GM12878 (cell line): ENCODE results near the gene MRPL33. TPM values are rescaled to one million over a fixed set of nuclear protein-coding genes. Genes with fewer than 3 reads are reported as not detected.

Source experiments
- ATAC-seq: fragments of 200-7000 bp; cut with Tn5 transposase; 3 replicates; pipeline ENCODE4 v1.9.1; 2020; ENCODE audit warnings: mild to moderate bottlenecking, moderate library complexity
- BruUV-seq: library from RNA; stranded (reverse); fragments of 400-500 nt; replicated peaks from 2 replicates; lab custom pipeline; 2021; lab: Mats Ljungman, UMichigan
- CTCF ChIA-PET: fragments of 300-600 bp; sonication (Branson Sonifier 250); formaldehyde crosslinking; extraction: SDS; loops from one replicate; lab custom pipeline; 2021; ENCODE audit warnings: inconsistent platforms; lab: Yijun Ruan, JAX
- POLR2A ChIA-PET: fragments of 350-600 bp; formaldehyde crosslinking; extraction: SDS; loops from one replicate; lab custom pipeline; 2021; ENCODE audit warnings: inconsistent platforms; lab: Charles Lee
- RAD21 ChIA-PET: fragments of 300-600 bp; sonication (Branson Sonifier 250); formaldehyde crosslinking; loops from one replicate; lab custom pipeline; 2023; ENCODE audit warnings: antibody characterized with exemption; ENCODE audit not compliant: unreplicated experiment; lab: Charles Lee
- SMC1A ChIA-PET: fragments of 300-600 bp; sonication (Branson Sonifier 250); formaldehyde crosslinking; loops from one replicate; lab custom pipeline; 2023; ENCODE audit not compliant: unreplicated experiment, uncharacterized antibody; lab: Charles Lee
- DNase-seq: peaks from one replicate; pipeline ENCODE4 v3.0.0-alpha.2; 2011; ENCODE audit warnings: low read depth, low spot score
- FAIRE-seq: peaks from 3 replicates; lab custom pipeline; 2011; peaks lifted over from hg19 to GRCh38; lab: Jason Lieb, UNC
- H2AFZ ChIP-seq: 2 replicates; pipeline ENCODE4 v1.6.0; 2011; ENCODE audit warnings: low read depth, low read length, control low read depth; ENCODE audit not compliant: control insufficient read depth
- H3K27ac ChIP-seq: 2 replicates; pipeline ENCODE4 v1.5.1; 2011; ENCODE audit warnings: control low read depth; ENCODE audit not compliant: control insufficient read depth, insufficient read depth
- H3K27me3 ChIP-seq, 2 experiments: replicated peaks in 1 of 2; 2 replicates each; pipeline versions ENCODE4 v1.6.0 to v1.6.1; 2011; ENCODE audit warnings: low read length in 1 of 2; ENCODE audit not compliant: control insufficient read depth in 2 of 2, insufficient read depth in 2 of 2
- H3K36me3 ChIP-seq, 2 experiments: 2 replicates each; pipeline ENCODE4 v1.5.1; 2011; ENCODE audit warnings: low read length in 1 of 2; ENCODE audit not compliant: control insufficient read depth in 2 of 2, insufficient read depth in 2 of 2
- H3K4me1 ChIP-seq: 2 replicates; pipeline ENCODE4 v1.6.1; 2011; ENCODE audit warnings: mild to moderate bottlenecking, low read length, moderate library complexity, mixed read lengths; ENCODE audit not compliant: control insufficient read depth, insufficient read depth
- H3K4me2 ChIP-seq: 2 replicates; pipeline ENCODE4 v1.6.0; 2011; ENCODE audit warnings: control low read depth; ENCODE audit not compliant: control insufficient read depth, insufficient read depth
- H3K4me3 ChIP-seq: fragments of 200-600 bp; sonication (generic); 2 replicates; pipeline ENCODE4 v1.5.1; 2016
- H3K79me2 ChIP-seq: 2 replicates; pipeline ENCODE4 v1.6.0; 2011; ENCODE audit warnings: low read length; ENCODE audit not compliant: control insufficient read depth, insufficient read depth
- H3K9ac ChIP-seq: 2 replicates; pipeline ENCODE4 v1.8.0; 2011; ENCODE audit warnings: low read length, control low read depth, mixed read lengths; ENCODE audit not compliant: control insufficient read depth, insufficient read depth
- H3K9me3 ChIP-seq: replicated peaks from 3 replicates; pipeline ENCODE4 v1.5.1; 2011; ENCODE audit warnings: mild to moderate bottlenecking, low read length; ENCODE audit not compliant: control insufficient read depth, insufficient read depth
- H4K20me1 ChIP-seq: 2 replicates; pipeline ENCODE4 v1.6.0; 2011; ENCODE audit not compliant: control insufficient read depth, insufficient read depth
- CUX1 ChIP-seq: IDR thresholded peaks from 2 replicates; pipeline ENCODE4 v1.6.1; 2012; ENCODE audit warnings: improper control_type of control experiment, low read depth, low read length; ENCODE audit not compliant: insufficient replicate concordance
- EP300 ChIP-seq, 2 experiments: fragments of 150-350 bp in 1 of 2; IDR thresholded peaks; 2 replicates each; pipeline ENCODE4 v1.6.1; 2011 to 2012; ENCODE audit warnings: low read depth in 2 of 2, low read length in 2 of 2, borderline replicate concordance in 1 of 2, improper control_type of control experiment in 1 of 2, inconsistent platforms in 1 of 2; ENCODE audit not compliant: control insufficient read depth in 1 of 2
- ESRRA ChIP-seq: IDR thresholded peaks from 2 replicates; pipeline ENCODE4 v1.6.1; 2012; ENCODE audit warnings: mild to moderate bottlenecking, low read length, improper control_type of control experiment
- EZH2 ChIP-seq: IDR thresholded peaks from 2 replicates; pipeline ENCODE4 v1.6.1; 2012; ENCODE audit warnings: low read depth, mild to moderate bottlenecking, control low read depth, inconsistent platforms, low read length, borderline replicate concordance; ENCODE audit not compliant: control insufficient read depth
- LARP7 ChIP-seq: fragments of 450-650 bp; IDR thresholded peaks from 2 replicates; pipeline ENCODE4 v1.6.1; 2017; ENCODE audit warnings: mild to moderate bottlenecking
- NBN ChIP-seq: fragments of 450-650 bp; IDR thresholded peaks from 2 replicates; pipeline ENCODE4 v1.6.1; 2016
- ZBTB11 ChIP-seq: fragments of 450-650 bp; formaldehyde crosslinking; IDR thresholded peaks from 2 replicates; pipeline ENCODE4 v1.5.0; 2022; ENCODE audit warnings: mild to moderate bottlenecking, missing genetic modification characterization
- WGBS: methylation state at CpG from one replicate; pipeline ENCODE4 v1.1.6; 2016; ENCODE audit warnings: low lambda C conversion rate; ENCODE audit not compliant: insufficient replicate concordance, insufficient coverage; ENCODE audit errors: missing lambda C conversion rate; 5-methylcytosine and 5-hydroxymethylcytosine counted together
- in situ Hi-C: fragments of 300-500 bp; cut with MboI; formaldehyde crosslinking; loops from 9 replicates; pipeline ENCODE4 v1.14.3; 2018; ENCODE audit warnings: mixed read lengths
- intact Hi-C: fragments of 100-400 bp; cut with micrococcal nuclease; formaldehyde crosslinking; loops from one replicate; pipeline ENCODE4 v1.14.2; 2022; ENCODE audit not compliant: unreplicated experiment
- polyA plus RNA-seq, 11 experiments: library from polyadenylated mRNA; depleted of rRNA in 4 of 11; unstranded in 6 of 11; stranded (reverse) in 5 of 11; fragments of >200 nt; fragmentation: Nextera tagmentation in 4 of 11; fragmentation: Illumina TruSeq in 1 of 11; extraction: Ambion mirVana in 4 of 11; extraction: Trizol in 1 of 11; gene quantifications; 1 replicate in 1 of 11; 2 replicates in 10 of 11; pipeline versions ENCODE4 v1.2.1 to v1.2.3, GENCODE V29; 2011 to 2016; ENCODE audit warnings: inconsistent platforms in 2 of 11, missing spikeins in 2 of 11, low read depth in 1 of 11
- total RNA-seq, 4 experiments: library from RNA; depleted of rRNA in 3 of 4; stranded (reverse); fragments of >200 nt in 3 of 4; fragmentation: Illumina TruSeq in 1 of 4; extraction: Trizol in 1 of 4; gene quantifications; 2 replicates each; pipeline versions ENCODE4 v1.2.1 to v1.2.3, GENCODE V29; 2013 to 2021

MRPL33 gene
- total and polyA plus RNA-seq, 10 of the 15 experiments (the other 5 are each of a cell fraction or from before 2014, with no cell fraction given) = 50.1 to 318 (median 160) TPM

- WGBS = 57% methylated on average over 5 of the region's 5 CpGs
- TF ChIP-seq NBN = no peak
- no peak for TF ChIP-seq EP300 (IDR thresholded peaks at IDR 0.05; ENCODE audit: borderline replicate concordance in 1 of 2, control insufficient read depth in 1 of 2, low read depth in 2 of 2, low read length in 2 of 2)
- no peak for TF ChIP-seq EZH2
- DNase-seq (no peak), ATAC-seq (no peak), FAIRE-seq (no peak)
- Histone ChIP-seq H3K9ac (no peak overlapping the region), H2AFZ (no peak overlapping the region), H3K4me2 (no peak overlapping the region), H3K9me3 (no peaks in the 10 kb centered on the region), H3K4me3 (no peak overlapping the region), H3K36me3 (no peaks in the 10 kb centered on the region), H3K27me3 (no peaks in the 10 kb centered on the region; a peak in 1 of 4 replicates), H3K79me2 (no peaks in the 10 kb centered on the region), H3K4me1 (no peaks in the 10 kb centered on the region), H3K27ac (no peak overlapping the region), H4K20me1 (no peaks in the 10 kb centered on the region)
- intact Hi-C loops (loop anchor here (1.0 kb wide), 1 partner anchor 697 kb away; no protein-coding TSS in a partner anchor), in situ Hi-C loops (no loop called here)
- ChIA-PET POLR2A (no interaction called here), CTCF (interaction anchor here (0.7 to 1.9 kb wide), 11 partner anchors 41 to 897 kb away, joined by 3 to 8 read pairs (median 4); no protein-coding TSS in a partner anchor), RAD21 (interaction anchor here (1.0 to 2.2 kb wide), 4 partner anchors 18 to 701 kb away, joined by 3 to 9 read pairs (median 6); no protein-coding TSS in a partner anchor), SMC1A (interaction anchor here (0.8 to 2.2 kb wide), 3 partner anchors 642 to 698 kb away, joined by 5 to 6 read pairs (median 5); no protein-coding TSS in a partner anchor)
- BruUV-seq = no TSS peak
Observed at GRCh38 chr2:27754831-27755230, 16.7 kb upstream of the MRPL33 start.

GRCh38 chr2:27756091-27756490 lies 15.4 kb upstream of the MRPL33 start:
- H3K79me2 ChIP-seq = no peaks in the 10 kb centered on the region
- SMC1A ChIA-PET = interaction anchor here (1.5 kb wide), 1 partner anchor 11 kb away, joined by 6 read pairs; no protein-coding TSS in a partner anchor
- TF ChIP-seq ESRRA (no peak), CUX1 (no peak), LARP7 (no peak), ZBTB11 (CRISPR knock-in tag) (no peak)

More at GRCh38 chr2:27756091-27756490, 15.4 kb upstream of the MRPL33 start:
- ChIA-PET RAD21 (no interaction called here), POLR2A (no interaction called here), CTCF (no interaction called here)
- WGBS = 23% methylated on average over 3 of the region's 3 CpGs
- Histone ChIP-seq H4K20me1 (no peaks in the 10 kb centered on the region), H3K9me3 (no peaks in the 10 kb centered on the region), H3K9ac (no peak overlapping the region), H3K4me3 (no peak overlapping the region), H3K4me2 (no peak overlapping the region), H2AFZ (no peak overlapping the region), H3K27ac (no peak overlapping the region), H3K27me3 (no peaks in the 10 kb centered on the region; a peak in 1 of 4 replicates), H3K36me3 (no peaks in the 10 kb centered on the region), H3K4me1 (no peaks in the 10 kb centered on the region)
- intact Hi-C loops = no loop called here
- no peak for ATAC-seq
- no peak for FAIRE-seq
- BruUV-seq = no TSS peak
- DNase-seq = no peak
- in situ Hi-C loops = no loop called here
